ENCODE results near the gene TACR2. TPM values are rescaled to one million over a fixed set of nuclear protein-coding genes. Genes with fewer than 3 reads are reported as not detected.

Gene TACR2
- total and polyA plus RNA-seq, 2 donors: 4.5 to 121 TPM

DNA sequence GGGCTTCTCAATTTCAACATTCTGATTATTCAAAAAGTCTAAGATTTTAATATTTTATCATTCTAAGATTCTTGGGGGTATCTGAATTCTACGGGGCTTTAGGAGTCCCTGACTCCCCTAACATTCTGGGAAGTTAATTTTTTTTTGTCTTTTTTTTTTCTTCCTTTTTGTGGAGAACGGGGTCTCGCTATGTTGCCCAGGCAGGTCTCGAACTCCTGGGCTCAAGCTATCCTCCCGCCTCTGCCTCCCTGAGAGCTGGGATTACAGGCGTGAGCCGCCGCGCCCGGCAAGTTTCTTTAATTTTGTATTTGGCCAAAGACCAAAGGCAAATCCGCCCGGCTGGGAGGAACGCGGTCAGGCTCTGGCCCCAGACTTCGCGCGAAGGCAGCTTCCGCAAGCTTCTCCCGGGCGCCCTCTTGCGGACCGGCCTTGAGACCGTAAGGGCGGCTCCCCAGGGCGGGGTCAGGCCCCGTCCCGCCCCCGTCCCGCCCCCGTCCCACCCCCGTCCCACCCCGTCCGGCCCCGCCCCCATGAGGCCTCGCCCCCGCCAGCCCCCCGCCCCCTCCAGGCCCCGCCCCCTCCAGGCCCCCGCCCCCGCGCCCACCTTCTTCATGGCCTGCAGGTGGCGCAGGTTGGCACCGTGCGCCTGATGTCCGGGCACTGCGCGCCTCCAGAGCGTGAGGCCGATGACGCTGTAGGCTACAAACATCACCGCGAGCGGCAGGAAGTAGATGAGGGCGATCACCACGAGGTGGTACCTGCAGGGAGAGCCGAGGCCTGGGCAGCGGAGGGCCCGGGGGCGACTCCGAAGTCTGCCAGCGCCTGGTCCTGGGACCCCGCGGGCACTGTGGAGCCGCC lies 8.2 kb downstream of the TACR2 start:
- Histone ChIP-seq H3K4me3 (ENCODE audit: low read depth, low read length) (no peak overlapping the region), H3K27ac (ENCODE audit: low read depth) (peak overlapping the region; percentile 85), H3K4me1 (ENCODE audit: insufficient read depth) (no peaks in the 10 kb centered on the region), H3K36me3 (ENCODE audit: insufficient read depth) (no peaks in the 10 kb centered on the region)
- WGBS: 3% methylated on average over 62 of the region's 64 CpGs
- DNase-seq (ENCODE audit: extremely low spot score): no peak

DNA sequence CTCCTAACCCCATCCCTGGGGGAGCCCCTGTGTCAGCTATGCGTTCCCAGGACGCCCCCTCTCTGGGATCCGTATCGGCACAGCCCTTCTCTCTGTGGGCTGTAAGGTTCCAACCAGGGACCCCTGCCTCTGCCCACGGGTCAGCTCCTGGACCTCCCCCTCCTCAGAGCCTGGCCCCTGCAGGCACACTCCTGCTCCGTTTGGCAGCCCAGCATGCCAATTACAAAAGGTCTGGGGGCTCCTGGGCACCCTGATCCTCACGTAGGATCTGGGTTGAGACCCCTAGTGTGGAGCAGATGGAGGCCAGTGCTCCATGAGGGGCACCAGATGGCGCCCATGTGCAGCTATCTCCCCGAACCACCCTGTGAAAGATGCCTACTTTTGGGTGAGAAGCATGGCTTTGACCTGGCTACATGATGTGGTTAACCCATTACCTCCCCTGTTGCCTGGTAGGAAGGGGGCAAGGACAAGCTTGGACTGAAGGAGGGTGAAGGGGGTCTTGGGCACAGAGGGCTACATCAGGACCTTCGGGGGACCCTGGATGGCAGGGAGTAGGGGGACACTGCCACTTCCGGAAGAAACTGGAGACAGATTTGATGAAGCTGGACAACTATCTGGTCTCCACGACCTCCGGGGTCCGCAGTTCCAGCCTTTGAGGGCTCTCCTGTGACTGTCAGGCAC lies 9.0 kb downstream of the TACR2 start:
- Histone ChIP-seq H3K36me3 (ENCODE audit: insufficient read depth) (no peaks in the 10 kb centered on the region), H3K4me1 (ENCODE audit: insufficient read depth) (no peaks in the 10 kb centered on the region), H3K4me3 (ENCODE audit: low read depth, low read length) (no peak overlapping the region), H3K27ac (ENCODE audit: low read depth) (no peak overlapping the region)
- WGBS: 72% methylated on average over 14 of the region's 14 CpGs
- DNase-seq (ENCODE audit: extremely low spot score): no peak

DNA sequence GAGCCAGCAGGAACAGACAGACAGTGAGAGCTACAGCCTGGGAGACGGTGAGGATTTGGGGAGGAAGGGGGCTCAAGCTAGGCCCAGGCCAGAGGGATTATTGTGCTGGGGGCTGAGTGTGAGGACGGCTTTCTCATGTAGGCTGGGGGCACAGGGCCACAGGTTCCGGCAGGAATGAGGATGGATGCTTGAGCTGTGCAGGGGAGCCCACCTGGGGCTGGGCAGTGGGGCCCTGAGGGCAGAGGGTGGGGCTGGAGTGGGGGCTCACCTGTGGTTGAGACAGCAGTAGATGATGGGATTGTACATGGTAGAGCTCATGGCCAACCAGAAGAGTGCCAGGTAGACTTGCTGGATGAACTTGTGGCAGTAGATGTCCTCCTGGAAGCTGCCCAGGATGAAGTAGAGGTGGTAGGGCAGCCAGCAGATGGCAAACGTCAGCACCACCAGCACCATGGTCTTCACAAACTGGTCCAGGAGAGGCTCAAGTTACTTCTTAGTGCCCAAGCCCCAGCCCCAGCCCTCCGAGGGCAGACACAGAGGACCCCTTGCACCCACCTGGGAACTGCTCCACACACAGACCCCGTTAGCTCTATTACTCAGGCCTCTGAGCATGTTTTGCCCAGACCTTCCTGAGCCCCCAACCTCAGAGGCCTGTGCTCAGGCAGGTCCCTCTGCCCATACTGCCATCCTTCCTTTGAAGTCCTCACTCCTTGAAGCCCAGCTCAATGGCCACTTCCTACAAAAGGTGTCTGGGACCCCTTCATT lies 9.7 kb downstream of the TACR2 start:
- no peak overlapping the region for H3K4me3 ChIP-seq (ENCODE audit: low read depth, low read length)
- DNase-seq (ENCODE audit: extremely low spot score): no peak
- WGBS: 59% methylated on average over 6 of the region's 6 CpGs
- H3K27ac ChIP-seq (ENCODE audit: low read depth): no peak overlapping the region
- H3K36me3 ChIP-seq (ENCODE audit: insufficient read depth): no peaks in the 10 kb centered on the region
- H3K4me1 ChIP-seq (ENCODE audit: insufficient read depth): no peaks in the 10 kb centered on the region

DNA sequence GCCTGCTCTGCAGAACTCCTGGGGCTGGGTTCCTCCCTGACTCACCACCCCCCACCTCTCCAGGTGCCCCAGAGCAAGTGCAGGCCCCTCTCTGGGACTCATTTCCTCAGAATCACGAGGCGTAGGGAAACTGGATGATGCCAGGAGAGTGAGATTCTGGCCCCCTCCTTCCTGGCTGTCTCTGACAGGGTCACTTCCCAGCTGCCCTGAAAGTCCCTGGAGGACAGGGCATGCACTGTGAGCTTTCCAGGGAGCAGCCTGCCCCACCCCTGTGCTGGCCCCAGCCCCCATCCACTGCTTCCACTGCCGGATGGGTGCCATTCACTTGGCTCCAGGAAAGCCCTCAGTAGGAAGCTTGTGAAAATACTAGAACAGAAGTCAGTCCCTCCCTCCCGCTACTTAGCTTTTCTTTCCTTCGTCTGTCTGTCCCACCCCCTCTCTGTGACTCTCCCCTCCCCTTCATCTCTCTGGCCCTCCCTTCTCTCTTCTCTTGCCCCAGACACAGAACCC lies 10.4 kb downstream of the TACR2 start:
- DNase-seq (ENCODE audit: extremely low spot score): no peak
- no peaks in the 10 kb centered on the region for H3K4me1 ChIP-seq (ENCODE audit: insufficient read depth)
- no peaks in the 10 kb centered on the region for H3K36me3 ChIP-seq (ENCODE audit: insufficient read depth)
- H3K27ac ChIP-seq (ENCODE audit: low read depth): no peak overlapping the region
- no peak overlapping the region for H3K4me3 ChIP-seq (ENCODE audit: low read depth, low read length)
- WGBS: 32% methylated on average over 5 of the region's 5 CpGs

DNA sequence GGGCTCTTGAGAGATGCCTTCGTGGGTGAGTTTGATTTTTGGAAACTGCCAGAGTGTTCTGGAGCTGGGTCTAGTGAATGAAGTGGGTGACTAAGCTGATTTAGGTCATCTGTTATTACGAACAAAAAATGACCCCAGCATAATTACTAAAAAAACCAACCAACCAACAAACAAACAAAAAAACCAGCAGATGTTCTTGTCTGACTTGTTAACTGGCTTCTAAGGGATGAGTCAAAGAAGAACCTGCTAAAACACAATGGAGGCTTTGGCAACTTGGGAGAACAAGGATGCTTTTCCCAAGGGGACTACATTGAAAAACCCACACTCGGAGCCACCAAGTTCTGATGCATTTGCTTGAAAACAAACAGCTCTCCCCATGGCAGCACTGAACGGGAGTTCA lies 11.5 kb downstream of the TACR2 start:
- Histone ChIP-seq H3K4me3 (ENCODE audit: low read depth, low read length) (no peak overlapping the region), H3K27ac (ENCODE audit: low read depth) (no peak overlapping the region), H3K36me3 (ENCODE audit: insufficient read depth) (no peaks in the 10 kb centered on the region), H3K4me1 (ENCODE audit: insufficient read depth) (no peaks in the 10 kb centered on the region)
- 60% methylated on average over 4 of the region's 4 CpGs for WGBS
- no peak for DNase-seq (ENCODE audit: extremely low spot score)

DNA sequence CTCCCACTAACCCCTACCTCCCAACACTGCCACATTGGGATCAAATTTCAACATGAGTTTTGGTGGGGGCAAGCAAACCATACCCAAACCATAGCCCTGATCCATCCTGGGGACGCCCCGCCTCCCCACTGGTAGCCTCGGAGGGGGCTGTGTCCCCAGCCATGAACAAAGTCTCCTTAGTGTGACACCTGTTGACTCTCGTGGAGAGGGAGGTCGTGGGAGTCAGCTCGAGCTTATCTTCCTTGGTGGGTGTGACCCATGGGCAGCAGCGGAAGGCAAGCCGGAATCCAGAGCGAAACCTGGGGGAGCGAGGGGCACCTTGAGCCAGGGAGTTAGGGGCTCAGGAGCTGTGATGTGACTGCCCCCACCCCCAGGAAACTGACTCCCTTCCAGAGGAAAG lies 11.9 kb downstream of the TACR2 start:
- no peak overlapping the region for H3K27ac ChIP-seq (ENCODE audit: low read depth)
- H3K4me1 ChIP-seq (ENCODE audit: insufficient read depth): no peaks in the 10 kb centered on the region
- H3K36me3 ChIP-seq (ENCODE audit: insufficient read depth): peaks cover 2% of the 10 kb centered on the region
- no peak overlapping the region for H3K4me3 ChIP-seq (ENCODE audit: low read depth, low read length)
- 88% methylated on average over 10 of the region's 10 CpGs for WGBS
- no peak for DNase-seq (ENCODE audit: extremely low spot score)

DNA sequence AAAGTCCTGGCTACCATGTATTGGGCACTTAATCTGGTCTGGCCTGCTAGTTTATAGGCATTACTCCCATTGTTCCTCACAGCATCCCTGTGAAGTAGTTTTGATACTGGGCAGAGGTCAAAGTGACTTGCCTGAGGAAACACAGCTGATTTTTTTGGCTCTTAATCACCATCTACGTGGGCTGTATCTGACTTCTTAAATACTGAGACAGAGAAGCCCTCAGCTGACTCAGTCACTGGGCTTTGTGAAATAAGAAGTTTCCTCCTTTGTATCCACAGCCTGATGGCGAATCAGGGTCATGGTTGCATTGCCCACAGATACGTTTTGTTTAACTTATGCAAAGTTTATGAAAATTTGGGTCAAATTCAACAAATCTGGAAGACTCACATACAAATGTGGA lies 13.2 kb downstream of the TACR2 start:
- Histone ChIP-seq H3K4me3 (ENCODE audit: low read depth, low read length) (no peak overlapping the region), H3K4me1 (ENCODE audit: insufficient read depth) (no peaks in the 10 kb centered on the region), H3K36me3 (ENCODE audit: insufficient read depth) (peaks cover 2% of the 10 kb centered on the region), H3K27ac (ENCODE audit: low read depth) (no peak overlapping the region)
- no peak for DNase-seq (ENCODE audit: extremely low spot score)
- 41% methylated on average over 3 of the region's 3 CpGs for WGBS

DNA sequence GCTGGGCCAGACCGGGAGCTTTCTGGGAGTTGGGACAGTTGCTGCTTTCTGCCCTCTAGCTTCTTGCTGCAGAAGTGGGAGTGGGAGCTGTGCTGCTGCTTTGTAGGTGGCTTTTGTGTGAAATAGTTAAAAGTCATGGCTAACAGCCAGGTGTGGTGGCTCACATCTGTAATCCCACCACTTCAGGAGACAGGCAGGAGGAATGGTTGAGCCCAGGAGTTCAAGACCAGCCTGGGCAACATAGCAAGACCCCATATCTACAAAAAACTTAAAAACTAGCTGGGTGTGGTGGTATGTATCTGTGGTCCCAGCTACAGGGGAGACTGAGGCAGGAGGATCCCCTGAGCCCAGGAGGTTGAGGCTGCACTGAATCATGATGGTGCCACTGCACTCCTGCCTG lies 13.7 kb downstream of the TACR2 start:
- peaks cover 2% of the 10 kb centered on the region for H3K36me3 ChIP-seq (ENCODE audit: insufficient read depth)
- WGBS: 64% methylated on average over 1 of the region's 1 CpG
- DNase-seq (ENCODE audit: extremely low spot score): no peak

DNA sequence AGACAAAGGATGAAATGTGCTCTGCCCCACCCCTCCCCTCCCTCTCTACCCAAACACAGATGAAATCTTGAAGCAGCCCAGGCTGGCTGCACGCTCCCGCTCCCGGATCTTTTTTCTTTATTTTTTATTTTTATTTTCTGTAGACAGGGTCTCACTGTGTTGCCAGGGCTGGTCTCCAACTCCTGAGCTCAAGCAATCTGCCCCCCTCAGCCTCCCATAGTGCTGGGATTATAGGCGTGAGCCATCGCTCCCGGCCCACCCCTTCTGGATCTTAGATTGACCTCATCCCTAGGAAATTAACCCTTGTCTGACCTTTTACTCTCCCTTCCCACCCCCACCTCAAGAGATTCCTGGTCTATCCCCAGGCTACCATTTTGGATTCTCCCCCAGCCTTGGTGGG lies 14.3 kb downstream of the TACR2 start:
- Histone ChIP-seq H3K36me3 (ENCODE audit: insufficient read depth) (peaks cover 2% of the 10 kb centered on the region), H3K4me1 (ENCODE audit: insufficient read depth) (no peaks in the 10 kb centered on the region), H3K27ac (ENCODE audit: low read depth) (no peak overlapping the region), H3K4me3 (ENCODE audit: low read depth, low read length) (no peak overlapping the region)
- no peak for DNase-seq (ENCODE audit: extremely low spot score)
- WGBS: 61% methylated on average over 6 of the region's 6 CpGs

More for the DNA sequence above, 13.7 kb downstream of the TACR2 start:
- no peaks in the 10 kb centered on the region for H3K4me1 ChIP-seq (ENCODE audit: insufficient read depth)
- no peak overlapping the region for H3K27ac ChIP-seq (ENCODE audit: low read depth)
- no peak overlapping the region for H3K4me3 ChIP-seq (ENCODE audit: low read depth, low read length)

DNA sequence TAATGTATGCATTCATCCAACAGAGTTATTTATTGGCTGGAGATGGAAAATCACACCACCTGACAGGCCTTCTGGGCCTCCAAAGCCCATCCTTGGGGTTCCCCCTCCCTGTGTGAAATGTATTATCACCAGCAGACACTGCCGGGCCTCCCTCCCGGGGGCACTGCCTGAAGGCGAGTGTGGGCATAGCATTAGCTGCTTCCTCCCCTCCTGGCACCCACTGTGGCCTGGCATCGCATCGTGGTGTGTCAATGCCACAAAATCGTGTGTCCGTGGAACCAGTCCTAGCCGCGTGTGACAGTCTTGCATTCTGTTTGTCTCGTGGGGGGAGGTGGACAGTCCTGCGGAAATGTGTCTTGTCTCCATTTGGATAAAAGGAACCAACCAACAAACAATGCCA lies 15.3 kb downstream of the TACR2 start:
- Histone ChIP-seq H3K4me1 (ENCODE audit: insufficient read depth) (no peaks in the 10 kb centered on the region), H3K36me3 (ENCODE audit: insufficient read depth) (peaks cover 2% of the 10 kb centered on the region), H3K4me3 (ENCODE audit: low read depth, low read length) (no peak overlapping the region), H3K27ac (ENCODE audit: low read depth) (no peak overlapping the region)
- no peak for DNase-seq (ENCODE audit: extremely low spot score)
- WGBS: 88% methylated on average over 11 of the region's 11 CpGs

DNA sequence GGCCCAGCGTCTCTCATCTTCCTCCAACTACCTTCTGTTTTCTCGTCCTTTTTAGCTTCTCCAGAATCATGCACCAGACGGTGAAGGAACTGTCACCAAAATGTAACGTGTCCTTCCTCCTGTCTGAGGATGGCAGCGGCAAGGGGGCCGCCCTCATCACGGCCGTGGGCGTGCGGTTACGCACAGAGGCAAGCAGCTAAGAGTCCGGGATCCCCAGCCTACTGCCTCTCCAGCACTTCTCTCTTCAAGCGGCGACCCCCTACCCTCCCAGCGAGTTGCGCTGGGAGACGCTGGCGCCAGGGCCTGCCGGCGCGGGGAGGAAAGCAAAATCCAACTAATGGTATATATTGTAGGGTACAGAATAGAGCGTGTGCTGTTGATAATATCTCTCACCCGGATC lies 15.8 kb downstream of the TACR2 start:
- H3K36me3 ChIP-seq (ENCODE audit: insufficient read depth): peaks cover 2% of the 10 kb centered on the region

DNA sequence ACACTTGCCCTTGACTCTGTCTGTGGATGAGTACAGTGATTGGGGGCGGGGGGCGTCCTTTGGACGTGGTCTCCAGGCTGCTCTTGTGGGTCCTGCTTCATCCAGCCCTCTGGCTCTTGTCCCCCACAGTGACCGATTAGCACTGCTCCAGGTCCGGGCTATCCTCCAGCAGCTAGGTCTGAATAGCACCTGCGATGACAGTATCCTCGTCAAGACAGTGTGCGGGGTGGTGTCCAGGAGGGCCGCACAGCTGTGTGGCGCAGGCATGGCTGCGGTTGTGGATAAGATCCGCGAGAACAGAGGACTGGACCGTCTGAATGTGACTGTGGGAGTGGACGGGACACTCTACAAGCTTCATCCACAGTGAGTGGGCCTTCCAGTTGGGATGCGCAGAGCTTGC lies 18.3 kb downstream of the TACR2 start:
- 53% methylated on average over 16 of the region's 16 CpGs for WGBS
- H3K36me3 ChIP-seq (ENCODE audit: insufficient read depth): peaks cover 2% of the 10 kb centered on the region

More for the DNA sequence above, 15.8 kb downstream of the TACR2 start:
- 89% methylated on average over 23 of the region's 23 CpGs for WGBS
- Histone ChIP-seq H3K27ac (ENCODE audit: low read depth) (no peak overlapping the region), H3K4me1 (ENCODE audit: insufficient read depth) (no peaks in the 10 kb centered on the region), H3K4me3 (ENCODE audit: low read depth, low read length) (no peak overlapping the region)
- no peak for DNase-seq (ENCODE audit: extremely low spot score)

DNA sequence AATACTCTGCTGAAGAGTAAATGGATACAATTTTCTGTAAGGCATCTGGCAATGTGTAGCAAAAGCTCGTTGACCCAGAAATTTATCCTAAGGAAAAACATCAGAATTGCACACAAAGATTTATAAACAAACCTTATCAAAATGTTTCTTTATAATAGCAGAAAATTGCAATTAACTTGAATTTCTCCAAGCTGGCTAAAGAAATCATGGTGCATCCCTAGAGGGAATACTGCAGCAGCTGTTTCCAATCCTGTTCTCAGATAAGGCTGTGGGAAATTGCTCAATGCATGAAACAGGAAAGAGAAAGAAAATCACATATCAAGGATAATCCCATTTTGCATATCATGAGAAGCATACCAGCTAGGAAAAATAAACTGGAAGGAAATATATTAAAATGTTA lies 18.7 kb downstream of the TACR2 start:
- Histone ChIP-seq H3K27ac (ENCODE audit: low read depth) (no peak overlapping the region), H3K4me3 (ENCODE audit: low read depth, low read length) (no peak overlapping the region), H3K4me1 (ENCODE audit: insufficient read depth) (no peaks in the 10 kb centered on the region), H3K36me3 (ENCODE audit: insufficient read depth) (peaks cover 2% of the 10 kb centered on the region)
- peak; percentile 73 for DNase-seq (ENCODE audit: extremely low spot score)
- 56% methylated on average over 1 of the region's 1 CpG for WGBS

More for the DNA sequence above, 18.3 kb downstream of the TACR2 start:
- DNase-seq (ENCODE audit: extremely low spot score): no peak
- no peak overlapping the region for H3K27ac ChIP-seq (ENCODE audit: low read depth)
- no peak overlapping the region for H3K4me3 ChIP-seq (ENCODE audit: low read depth, low read length)
- no peaks in the 10 kb centered on the region for H3K4me1 ChIP-seq (ENCODE audit: insufficient read depth)
